IMR-90 (cell line): ENCODE results near the gene CDK14. TPM values are rescaled to one million over a fixed set of nuclear protein-coding genes. Genes with fewer than 3 reads are reported as not detected.
A peak's percentile ranks its signal among the peaks of the same experiment; 100 is the strongest.

Experiments
- ATAC-seq: fragments of 200-7000 bp; cut with Tn5 transposase; 2 replicates; pipeline ENCODE4 v1.9.1; 2020; ENCODE audit warnings: low read depth, mild to moderate bottlenecking, moderate library complexity
- BruUV-seq: library from RNA; stranded (reverse); fragments of 400-500 nt; replicated peaks from 2 replicates; lab custom pipeline; 2021; lab: Mats Ljungman, UMichigan
- CTCF ChIA-PET: fragments of 300-600 bp; formaldehyde crosslinking; extraction: SDS; loops from one replicate; lab custom pipeline; 2021; ENCODE audit warnings: antibody characterized with exemption; lab: Yijun Ruan, JAX
- POLR2A ChIA-PET: fragments of 300-600 bp; sonication (Branson Sonifier 250); formaldehyde crosslinking; loops from one replicate; lab custom pipeline; 2022; ENCODE audit warnings: antibody characterized with exemption; ENCODE audit not compliant: unreplicated experiment; lab: Charles Lee
- DNase-seq: peaks from one replicate; pipeline ENCODE4 v3.0.0; 2013
- H2AFZ ChIP-seq: replicated peaks from 2 replicates; pipeline ENCODE3; 2013; ENCODE audit warnings: low read length, mild to moderate bottlenecking; ENCODE audit not compliant: poor library complexity
- H2AK5ac ChIP-seq: 2 replicates; pipeline ENCODE4 v1.6.1; 2013; ENCODE audit warnings: low read depth, low read length, inconsistent platforms
- H2AK9ac ChIP-seq: replicated peaks from 2 replicates; pipeline ENCODE3; 2013; ENCODE audit warnings: mild to moderate bottlenecking, low read depth, low read length, moderate library complexity; ENCODE audit not compliant: poor library complexity
- H2BK120ac ChIP-seq: 2 replicates; pipeline ENCODE4 v1.6.1; 2013; ENCODE audit warnings: low read depth, low read length, inconsistent platforms
- H2BK15ac ChIP-seq: 3 replicates; pipeline ENCODE4 v1.6.1; 2013; ENCODE audit warnings: low read depth, low read length, inconsistent platforms
- H2BK20ac ChIP-seq: 2 replicates; pipeline ENCODE4 v1.6.1; 2013; ENCODE audit warnings: low read depth, mild to moderate bottlenecking, inconsistent platforms, low read length, moderate library complexity
- H2BK5ac ChIP-seq: 2 replicates; pipeline ENCODE4 v1.6.1; 2013; ENCODE audit warnings: mild to moderate bottlenecking, low read depth, low read length, inconsistent platforms; ENCODE audit not compliant: poor library complexity, severe bottlenecking
- H3K14ac ChIP-seq: replicated peaks from 2 replicates; pipeline ENCODE4 v1.6.1; 2013; ENCODE audit warnings: low read depth, low read length, inconsistent platforms
- H3K18ac ChIP-seq: 2 replicates; pipeline ENCODE4 v1.6.1; 2013; ENCODE audit warnings: low read depth, low read length, control low read depth
- H3K23ac ChIP-seq: 2 replicates; pipeline ENCODE4 v1.6.1; 2013; ENCODE audit warnings: low read depth, low read length, inconsistent platforms
- H3K27ac ChIP-seq: 2 replicates; pipeline ENCODE4 v1.5.1; 2013; ENCODE audit warnings: mild to moderate bottlenecking, control low read depth, low read length; ENCODE audit not compliant: insufficient read depth
- H3K27me3 ChIP-seq: 2 replicates; pipeline ENCODE4 v1.6.1; 2013; ENCODE audit warnings: low read length; ENCODE audit not compliant: control insufficient read depth, insufficient read depth
- H3K36me3 ChIP-seq: 2 replicates; pipeline ENCODE4 v1.6.1; 2013; ENCODE audit warnings: low read length, mixed read lengths; ENCODE audit not compliant: control insufficient read depth, insufficient read depth
- H3K4ac ChIP-seq: 2 replicates; pipeline ENCODE4 v1.6.1; 2013; ENCODE audit warnings: low read depth, low read length, inconsistent platforms
- H3K4me1 ChIP-seq: 2 replicates; pipeline ENCODE4 v1.6.1; 2013; ENCODE audit warnings: low read length, mixed read lengths; ENCODE audit not compliant: control insufficient read depth, insufficient read depth
- H3K4me2 ChIP-seq: 2 replicates; pipeline ENCODE4 v1.6.1; 2013; ENCODE audit warnings: low read depth, mild to moderate bottlenecking, control low read depth, low read length, moderate library complexity
- H3K4me3 ChIP-seq: 2 replicates; pipeline ENCODE4 v1.5.1; 2013; ENCODE audit warnings: low read depth, mild to moderate bottlenecking, control low read depth, low read length, moderate library complexity; ENCODE audit not compliant: insufficient read depth
- H3K56ac ChIP-seq: 2 replicates; pipeline ENCODE4 v1.6.1; 2013; ENCODE audit warnings: low read length, inconsistent platforms; ENCODE audit not compliant: insufficient read depth; ENCODE audit errors: extremely low read depth
- H3K79me1 ChIP-seq, 2 experiments: 2 replicates each; pipeline ENCODE4 v1.6.1; 2013; ENCODE audit warnings: low read length in 2 of 2, inconsistent platforms in 1 of 2, low read depth in 1 of 2
- H3K9ac ChIP-seq: 2 replicates; pipeline ENCODE4 v1.6.1; 2013; ENCODE audit warnings: low read depth, low read length, control low read depth
- H3K9me1 ChIP-seq: 2 replicates; pipeline ENCODE4 v1.6.1; 2013; ENCODE audit warnings: low read length, inconsistent platforms; ENCODE audit not compliant: insufficient read depth
- H3K9me3 ChIP-seq: 2 replicates; pipeline ENCODE4 v1.6.1; 2013; ENCODE audit warnings: low read length; ENCODE audit not compliant: control insufficient read depth, insufficient read depth
- H4K20me1 ChIP-seq: 2 replicates; pipeline ENCODE4 v1.6.1; 2013; ENCODE audit warnings: low read length, inconsistent platforms; ENCODE audit not compliant: insufficient read depth
- H4K5ac ChIP-seq: 2 replicates; pipeline ENCODE4 v1.6.1; 2013; ENCODE audit warnings: mild to moderate bottlenecking, low read depth, low read length, control low read depth
- H4K8ac ChIP-seq, 2 experiments: 2 replicates each; pipeline ENCODE4 v1.6.1; 2013; ENCODE audit warnings: low read depth in 2 of 2, low read length in 2 of 2, control low read depth in 1 of 2, inconsistent platforms in 1 of 2
- H4K91ac ChIP-seq: 2 replicates; pipeline ENCODE4 v1.6.1; 2013; ENCODE audit warnings: low read depth, low read length, inconsistent platforms; ENCODE audit not compliant: insufficient read depth
- CHD1 ChIP-seq: IDR thresholded peaks from 2 replicates; pipeline ENCODE4 v1.6.1; 2012; ENCODE audit warnings: low read depth, low read length, improper control_type of control experiment
- FOS ChIP-seq: fragments of 150-350 bp; IDR thresholded peaks from 2 replicates; pipeline ENCODE4 v1.6.1; 2016; ENCODE audit warnings: low read depth, low read length
- MAFK ChIP-seq: IDR thresholded peaks from 2 replicates; pipeline ENCODE4 v1.6.1; 2012; ENCODE audit warnings: low read depth, low read length, improper control_type of control experiment
- MAZ ChIP-seq: IDR thresholded peaks from 2 replicates; pipeline ENCODE4 v1.6.1; 2012; ENCODE audit warnings: low read depth, mild to moderate bottlenecking, low read length, improper control_type of control experiment, moderate library complexity, borderline replicate concordance
- MXI1 ChIP-seq: IDR thresholded peaks from 2 replicates; pipeline ENCODE4 v1.6.1; 2012; ENCODE audit warnings: low read depth, mild to moderate bottlenecking, low read length, moderate library complexity, borderline replicate concordance
- NFE2L2 ChIP-seq: fragments of 150-350 bp; IDR thresholded peaks from 2 replicates; pipeline ENCODE4 v1.6.1; 2016; ENCODE audit warnings: low read depth, mild to moderate bottlenecking, low read length
- POLR2A ChIP-seq: IDR thresholded peaks from 2 replicates; pipeline ENCODE4 v1.6.1; 2012; ENCODE audit warnings: mild to moderate bottlenecking, low read depth, low read length
- RAD21 ChIP-seq: IDR thresholded peaks from 2 replicates; pipeline ENCODE4 v1.6.1; 2012; ENCODE audit warnings: low read length, improper control_type of control experiment
- RFX5 ChIP-seq: IDR thresholded peaks from 2 replicates; pipeline ENCODE4 v1.8.0; 2012; ENCODE audit warnings: low read depth, mild to moderate bottlenecking, low read length, moderate library complexity
- SMC3 ChIP-seq: fragments of 150-350 bp; IDR thresholded peaks from 2 replicates; pipeline ENCODE4 v1.6.1; 2016; ENCODE audit warnings: low read depth, mild to moderate bottlenecking, antibody characterized with exemption, low read length, moderate library complexity
- WGBS, 2 experiments: methylation state at CpG; one replicate each; pipeline versions ENCODE4 v1.1.5 to v1.1.7; 2013; ENCODE audit warnings: missing lambda C conversion rate in 2 of 2; ENCODE audit not compliant: insufficient read length in 1 of 2; ENCODE audit errors: extremely low coverage in 2 of 2; 5-methylcytosine and 5-hydroxymethylcytosine counted together
- dilution Hi-C: fragments of 300-500 bp; cut with HindIII; formaldehyde crosslinking; loops from one replicate; pipeline ENCODE4 v1.14.3; 2018; ENCODE audit warnings: low sequenced_read_pairs; ENCODE audit not compliant: unreplicated experiment
- in situ Hi-C: fragments of 300-500 bp; cut with MboI; formaldehyde crosslinking; loops from 3 replicates; pipeline ENCODE4 v1.14.3; 2019; ENCODE audit warnings: low sequenced_read_pairs, inconsistent platforms, mixed read lengths
- intact Hi-C: fragments of 100-400 bp; cut with micrococcal nuclease; formaldehyde crosslinking; loops from 2 replicates; pipeline ENCODE4 v1.10.0; 2022
- polyA plus RNA-seq, 3 experiments: library from polyadenylated mRNA; depleted of rRNA; stranded (reverse); fragments of >200 nt; gene quantifications; 2 replicates each; pipeline ENCODE4 v1.2.3, GENCODE V29; 2012; ENCODE audit warnings: low replicate concordance in 1 of 3
- total RNA-seq: library from RNA; depleted of rRNA; stranded (reverse); fragments of >200 nt; gene quantifications from 2 replicates; pipeline ENCODE4 v1.2.3, GENCODE V29; 2012
- TF ChIP-seq, protein P1 (sequence below): fragments of 150-350 bp; IDR thresholded peaks from 2 replicates; pipeline ENCODE4 v1.6.1; 2016; ENCODE audit warnings: low read depth, mild to moderate bottlenecking, low read length, moderate library complexity, borderline replicate concordance
- TF ChIP-seq, protein P2 (sequence below): fragments of 150-350 bp; IDR thresholded peaks from 2 replicates; pipeline ENCODE4 v1.6.1; 2017; ENCODE audit warnings: mild to moderate bottlenecking, antibody characterized with exemption, low read length, low read depth
- TF ChIP-seq, protein P3 (sequence below): conservative IDR thresholded peaks from 2 replicates; pipeline ENCODE4 v1.5.1; 2012; ENCODE audit warnings: mild to moderate bottlenecking, low read depth, low read length, improper control_type of control experiment

CDK14 gene
- total and polyA plus RNA-seq, 2 of the 4 experiments (the other 2 are of a cell fraction), result 10.1 to 29.6 TPM

DNA sequence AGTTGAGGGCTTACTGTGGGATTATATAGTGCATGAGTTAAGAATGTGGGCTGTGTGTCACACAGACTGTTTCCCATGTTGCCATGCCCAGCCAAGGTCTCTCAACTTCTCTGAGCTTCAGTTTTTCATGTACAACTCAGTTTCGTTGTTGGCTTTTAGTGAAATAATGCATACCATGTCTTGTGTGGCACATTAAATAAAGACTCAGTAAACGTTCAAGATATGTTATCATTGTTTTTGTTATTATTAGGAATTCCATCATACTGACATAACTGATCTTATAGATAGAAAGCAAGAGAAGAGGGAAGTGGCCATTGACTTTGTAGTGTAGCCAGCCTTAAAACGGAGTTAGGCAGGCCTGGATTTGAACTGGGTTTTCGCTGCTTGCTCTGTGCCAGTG lies 2.9 kb downstream of the CDK14 start:
- no peak overlapping the region; the same call in 1 of the 2 replicates for H4K91ac ChIP-seq
- no peak overlapping the region for H2BK15ac ChIP-seq
- H3K4me1 ChIP-seq, result peaks cover 2% of the 10 kb centered on the region; the same call in 1 of the 2 replicates
- peak overlapping the region; percentile 38; the same call in 1 of the 2 replicates for H3K14ac ChIP-seq
- no peak for ATAC-seq
- no peak overlapping the region for H3K4ac ChIP-seq
- intact Hi-C loops, result loop anchor here (1.0 to 10.0 kb wide), 4 partner anchors 26 to 356 kb away; no protein-coding TSS in a partner anchor
- H2AK5ac ChIP-seq, result no peak overlapping the region
- no peak overlapping the region for H2AK9ac ChIP-seq
- DNase-seq, result peak; percentile 37
- H3K36me3 ChIP-seq, result no peaks in the 10 kb centered on the region
- in situ Hi-C loops, result no loop called here
- H3K27me3 ChIP-seq, result no peaks in the 10 kb centered on the region
- TF ChIP-seq RAD21 (no peak), SMC3 (no peak), MXI1 (no peak), MAZ (no peak), FOS (no peak), NFE2L2 (no peak), POLR2A (no peak), CHD1 (no peak), MAFK (no peak), RFX5 (no peak)
- TF ChIP-seq, protein P1, sequence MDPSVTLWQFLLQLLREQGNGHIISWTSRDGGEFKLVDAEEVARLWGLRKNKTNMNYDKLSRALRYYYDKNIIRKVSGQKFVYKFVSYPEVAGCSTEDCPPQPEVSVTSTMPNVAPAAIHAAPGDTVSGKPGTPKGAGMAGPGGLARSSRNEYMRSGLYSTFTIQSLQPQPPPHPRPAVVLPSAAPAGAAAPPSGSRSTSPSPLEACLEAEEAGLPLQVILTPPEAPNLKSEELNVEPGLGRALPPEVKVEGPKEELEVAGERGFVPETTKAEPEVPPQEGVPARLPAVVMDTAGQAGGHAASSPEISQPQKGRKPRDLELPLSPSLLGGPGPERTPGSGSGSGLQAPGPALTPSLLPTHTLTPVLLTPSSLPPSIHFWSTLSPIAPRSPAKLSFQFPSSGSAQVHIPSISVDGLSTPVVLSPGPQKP, result no peak
- TF ChIP-seq, protein P2, sequence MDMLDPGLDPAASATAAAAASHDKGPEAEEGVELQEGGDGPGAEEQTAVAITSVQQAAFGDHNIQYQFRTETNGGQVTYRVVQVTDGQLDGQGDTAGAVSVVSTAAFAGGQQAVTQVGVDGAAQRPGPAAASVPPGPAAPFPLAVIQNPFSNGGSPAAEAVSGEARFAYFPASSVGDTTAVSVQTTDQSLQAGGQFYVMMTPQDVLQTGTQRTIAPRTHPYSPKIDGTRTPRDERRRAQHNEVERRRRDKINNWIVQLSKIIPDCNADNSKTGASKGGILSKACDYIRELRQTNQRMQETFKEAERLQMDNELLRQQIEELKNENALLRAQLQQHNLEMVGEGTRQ, result no peak
- TF ChIP-seq, protein P3, sequence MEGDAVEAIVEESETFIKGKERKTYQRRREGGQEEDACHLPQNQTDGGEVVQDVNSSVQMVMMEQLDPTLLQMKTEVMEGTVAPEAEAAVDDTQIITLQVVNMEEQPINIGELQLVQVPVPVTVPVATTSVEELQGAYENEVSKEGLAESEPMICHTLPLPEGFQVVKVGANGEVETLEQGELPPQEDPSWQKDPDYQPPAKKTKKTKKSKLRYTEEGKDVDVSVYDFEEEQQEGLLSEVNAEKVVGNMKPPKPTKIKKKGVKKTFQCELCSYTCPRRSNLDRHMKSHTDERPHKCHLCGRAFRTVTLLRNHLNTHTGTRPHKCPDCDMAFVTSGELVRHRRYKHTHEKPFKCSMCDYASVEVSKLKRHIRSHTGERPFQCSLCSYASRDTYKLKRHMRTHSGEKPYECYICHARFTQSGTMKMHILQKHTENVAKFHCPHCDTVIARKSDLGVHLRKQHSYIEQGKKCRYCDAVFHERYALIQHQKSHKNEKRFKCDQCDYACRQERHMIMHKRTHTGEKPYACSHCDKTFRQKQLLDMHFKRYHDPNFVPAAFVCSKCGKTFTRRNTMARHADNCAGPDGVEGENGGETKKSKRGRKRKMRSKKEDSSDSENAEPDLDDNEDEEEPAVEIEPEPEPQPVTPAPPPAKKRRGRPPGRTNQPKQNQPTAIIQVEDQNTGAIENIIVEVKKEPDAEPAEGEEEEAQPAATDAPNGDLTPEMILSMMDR, result no peak
- no peak overlapping the region for H2BK20ac ChIP-seq
- H2BK120ac ChIP-seq, result no peak overlapping the region
- no peaks in the 10 kb centered on the region for H4K20me1 ChIP-seq
- BruUV-seq, result no TSS peak
- ChIA-PET CTCF (no interaction called here), POLR2A (no interaction called here)
- no CpG with 5 or more reads among the region's 4 CpGs for WGBS, 2 experiments
- no peak overlapping the region for H3K18ac ChIP-seq
- no peak overlapping the region for H3K4me3 ChIP-seq
- no peak overlapping the region; the same call in 1 of the 2 replicates for H3K27ac ChIP-seq
- no peak overlapping the region for H2AFZ ChIP-seq
- no peak overlapping the region for H4K5ac ChIP-seq
- dilution Hi-C loops, result no loop called here
- no peak overlapping the region for H4K8ac ChIP-seq
- no peak overlapping the region for H3K56ac ChIP-seq
- H3K79me1 ChIP-seq, result peaks cover 13 to 37% of the 10 kb centered on the region in 2 experiments
- H3K9me3 ChIP-seq, result no peaks in the 10 kb centered on the region
- peak overlapping the region; percentile 44 for H3K4me2 ChIP-seq
- H3K9me1 ChIP-seq, result no peaks in the 10 kb centered on the region; the same call in 1 of the 2 replicates
- no peak overlapping the region for H3K9ac ChIP-seq
- no peak overlapping the region; the same call in 1 of the 2 replicates for H3K23ac ChIP-seq
- no peak overlapping the region for H2BK5ac ChIP-seq
